ENCODE results near the gene PSMD4.
"Not testable (repeated sequence)": the region's sequence is repeated elsewhere in the genome, so short reads cannot be mapped to it uniquely, and the experiment has no call there.

Gene PSMD4
- long read RNA-seq, donor 1, transcript PSMD4-202 (10 exons, 1,350 nt), result major isoform, 63 of 121 reads
- long read RNA-seq, donor 1, partial matches to known transcripts, result 52 of 121 reads
- long read RNA-seq, donor 1, other reads (novel, unspliced or antisense), result 0 of 121 reads
- long read RNA-seq, donor 2, transcript PSMD4-202 (10 exons, 1,350 nt), result major isoform, 39 of 84 reads
- long read RNA-seq, donor 2, partial matches to known transcripts, result 35 of 84 reads
- long read RNA-seq, donor 2, other reads (novel, unspliced or antisense), result 5 of 84 reads
- long read RNA-seq, donor 3, transcript PSMD4-202 (10 exons, 1,350 nt), result major isoform, 20 of 35 reads
- long read RNA-seq, donor 3, partial matches to known transcripts, result 13 of 35 reads
- long read RNA-seq, donor 3, other reads (novel, unspliced or antisense), result 0 of 35 reads
- long read RNA-seq, donor 4, transcript PSMD4-202 (10 exons, 1,350 nt), result major isoform, 27 of 68 reads
- long read RNA-seq, donor 4, partial matches to known transcripts, result 35 of 68 reads
- long read RNA-seq, donor 4, other reads (novel, unspliced or antisense), result 0 of 68 reads
- long read RNA-seq, donor 5, transcript PSMD4-202 (10 exons, 1,350 nt), result major isoform, 64 of 148 reads
- long read RNA-seq, donor 5, partial matches to known transcripts, result 73 of 148 reads
- long read RNA-seq, donor 5, other reads (novel, unspliced or antisense), result 6 of 148 reads
- long read RNA-seq, donor 6, transcript PSMD4-202 (10 exons, 1,350 nt), result major isoform, 45 of 89 reads
- long read RNA-seq, donor 6, partial matches to known transcripts, result 42 of 89 reads
- long read RNA-seq, donor 6, other reads (novel, unspliced or antisense), result 0 of 89 reads
- long read RNA-seq, donor 7, transcript PSMD4-201 (10 exons, 1,333 nt), result minor isoform, 6 of 110 reads
- long read RNA-seq, donor 7, transcript PSMD4-202 (10 exons, 1,350 nt), result major isoform, 43 of 110 reads
- long read RNA-seq, donor 7, partial matches to known transcripts, result 53 of 110 reads
- long read RNA-seq, donor 7, other reads (novel, unspliced or antisense), result 6 of 110 reads
- long read RNA-seq, donor 8, transcript PSMD4-202 (10 exons, 1,350 nt), result major isoform, 43 of 88 reads
- long read RNA-seq, donor 8, partial matches to known transcripts, result 39 of 88 reads
- long read RNA-seq, donor 8, other reads (novel, unspliced or antisense), result 0 of 88 reads

DNA sequence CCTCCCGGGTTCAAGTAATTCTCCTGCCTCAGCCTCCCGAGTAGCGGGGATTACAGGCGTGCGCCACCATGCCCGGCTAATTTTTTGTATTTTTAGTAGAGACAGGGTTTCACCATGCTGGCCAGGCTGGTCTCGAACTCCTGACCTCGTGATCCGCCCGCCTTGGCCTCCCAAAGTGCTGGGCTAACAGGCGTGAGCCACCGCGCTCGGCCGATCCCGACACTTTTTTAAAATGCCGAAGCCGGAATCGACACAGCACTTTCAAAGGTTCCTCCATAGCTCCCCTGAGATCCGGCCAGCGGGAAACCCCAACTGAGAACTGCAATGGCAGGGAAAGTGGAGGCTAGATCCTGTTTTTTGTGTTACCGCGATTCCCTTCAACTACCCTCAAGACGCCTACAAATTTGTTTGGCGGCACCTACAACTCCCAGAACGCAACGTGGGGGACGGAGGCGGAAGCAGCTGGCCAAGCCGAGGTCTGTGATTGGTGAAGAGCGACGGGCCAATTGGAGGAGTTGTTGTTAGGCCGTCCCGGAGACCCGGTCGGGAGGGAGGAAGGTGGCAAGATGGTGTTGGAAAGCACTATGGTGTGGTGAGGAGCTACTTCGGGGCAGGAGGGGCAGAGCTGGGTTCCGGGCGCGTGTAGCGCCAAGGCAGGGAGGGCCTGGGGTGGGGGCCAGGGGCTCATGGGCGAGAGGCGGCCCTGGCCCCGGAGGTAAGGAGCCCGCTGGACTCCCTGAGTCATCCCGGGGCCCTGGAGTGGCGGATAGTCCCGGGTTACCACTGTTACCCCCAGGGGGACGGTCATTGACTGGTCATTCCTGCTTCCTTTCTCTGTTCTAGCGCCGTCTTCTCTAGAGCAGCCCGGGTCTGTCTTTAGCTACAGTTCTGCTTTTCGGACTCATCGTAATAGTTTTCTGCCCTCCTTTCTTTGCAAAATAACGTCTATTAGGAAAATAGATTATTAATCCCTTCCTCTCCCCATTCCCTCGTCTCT is at the start of gene PSMD4:
PSMD4 (plus strand) TSS at position 518 of the 997 bp plus-strand sequence; CDS start at position 567, 49 bp downstream.
- peak; percentile 86 for DNase-seq

DNA sequence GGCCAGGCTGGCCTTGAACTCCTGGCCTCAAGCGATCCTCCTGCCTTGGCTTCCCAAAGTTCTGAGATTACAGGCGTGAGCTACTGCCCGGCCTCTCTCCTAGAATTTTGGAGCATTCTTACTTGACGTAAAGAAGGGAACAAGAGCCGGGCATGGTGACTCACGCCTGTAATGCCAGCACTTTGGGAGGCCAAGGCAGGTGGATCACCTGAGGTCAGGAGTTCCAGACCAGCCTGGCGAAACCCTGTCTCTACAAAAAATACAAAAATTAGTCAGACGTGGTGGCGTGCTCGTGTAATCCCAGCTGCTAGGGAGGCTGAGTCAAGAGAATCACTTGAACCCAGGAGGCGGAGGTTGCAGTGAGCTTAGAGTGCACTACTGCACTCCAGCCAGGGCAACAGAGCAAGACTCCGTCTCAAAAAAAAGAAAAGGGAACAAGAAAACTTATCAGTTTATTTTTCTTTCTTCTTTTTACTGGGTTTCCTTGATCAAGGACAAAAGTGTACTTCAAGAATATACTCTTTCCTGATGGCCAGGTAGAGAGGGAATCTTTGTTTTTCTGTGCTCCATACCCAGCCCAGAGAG is 49.1 kb upstream of the PSMD4 start:
- not testable (repeated sequence) for DNase-seq

GRCh38 chr1:151210830-151211229 is 43.7 kb upstream of the PSMD4 start:
- no peak for DNase-seq

DNA sequence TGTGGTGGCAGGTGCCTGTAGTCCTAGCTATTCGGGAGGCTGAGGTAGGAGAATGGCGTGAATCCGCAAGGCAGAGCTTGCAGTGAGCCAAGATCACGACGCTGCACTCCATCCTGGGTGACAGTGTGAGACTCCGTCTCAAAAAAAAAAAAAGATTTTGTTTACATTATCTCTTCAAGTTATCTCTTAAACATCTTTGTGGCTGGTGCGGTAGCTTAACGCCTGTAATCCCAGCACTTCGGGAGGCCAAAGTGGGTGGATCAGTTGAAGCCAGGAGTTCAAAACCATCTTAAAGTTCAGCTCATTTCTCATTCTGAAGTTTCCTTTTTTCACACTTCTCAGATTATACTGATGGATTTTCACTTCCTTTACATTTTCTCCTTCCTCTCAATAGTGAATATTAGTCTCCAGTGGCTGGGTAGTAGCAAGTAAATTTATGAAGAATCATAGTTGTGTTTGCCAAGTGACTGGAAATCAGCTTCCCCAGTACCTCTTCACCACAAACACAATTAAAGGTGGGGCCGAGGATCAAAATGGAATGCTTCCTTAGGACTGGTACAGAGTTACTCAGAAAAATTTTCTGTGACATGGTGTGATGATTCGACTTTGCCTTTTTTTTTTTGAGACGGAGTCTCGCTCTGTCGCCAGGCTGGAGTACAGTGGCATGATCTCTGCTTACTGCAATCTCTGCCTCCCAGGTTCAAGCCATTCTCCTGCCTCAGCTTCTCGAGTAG is 42.4 kb upstream of the PSMD4 start:
- DNase-seq, result no peak

DNA sequence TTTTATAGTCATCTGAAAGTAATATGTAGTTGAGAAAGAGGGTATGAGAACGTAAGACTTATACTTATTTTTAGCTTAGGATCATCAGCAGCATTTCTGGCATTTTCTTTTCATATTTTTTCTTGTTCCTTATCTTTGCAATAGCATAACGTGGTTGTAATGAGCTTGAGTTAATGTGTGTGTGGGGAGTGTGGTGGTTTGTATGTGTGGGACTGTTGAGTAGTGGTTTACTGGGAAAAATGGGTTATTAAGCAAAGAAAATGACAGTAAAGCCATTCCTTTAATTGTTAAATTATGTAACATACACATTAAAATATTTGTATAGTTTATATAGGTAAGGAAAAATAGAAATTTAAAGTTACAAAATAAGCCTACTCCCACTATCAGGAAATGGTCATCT is 41.0 kb upstream of the PSMD4 start:
- DNase-seq, result no peak

DNA sequence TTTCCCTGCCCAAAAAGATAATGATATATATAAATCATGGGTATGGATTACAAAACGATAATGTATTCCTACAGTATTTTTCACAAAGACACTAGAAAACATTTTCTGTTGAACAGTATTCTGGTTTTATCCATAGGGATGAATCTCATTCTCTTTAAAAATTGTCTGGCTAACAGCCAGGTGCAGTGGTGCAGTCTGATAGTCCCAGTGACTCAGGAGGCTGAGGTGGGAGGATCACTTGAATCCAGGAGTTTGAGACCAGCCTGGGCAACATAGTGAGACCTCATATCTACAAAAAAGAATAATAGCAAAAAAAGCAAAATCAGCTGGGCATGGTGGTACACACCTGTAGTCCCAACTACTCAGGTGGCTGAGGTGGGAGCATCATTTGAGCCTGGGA is 32.9 kb upstream of the PSMD4 start:
- DNase-seq, result no peak

DNA sequence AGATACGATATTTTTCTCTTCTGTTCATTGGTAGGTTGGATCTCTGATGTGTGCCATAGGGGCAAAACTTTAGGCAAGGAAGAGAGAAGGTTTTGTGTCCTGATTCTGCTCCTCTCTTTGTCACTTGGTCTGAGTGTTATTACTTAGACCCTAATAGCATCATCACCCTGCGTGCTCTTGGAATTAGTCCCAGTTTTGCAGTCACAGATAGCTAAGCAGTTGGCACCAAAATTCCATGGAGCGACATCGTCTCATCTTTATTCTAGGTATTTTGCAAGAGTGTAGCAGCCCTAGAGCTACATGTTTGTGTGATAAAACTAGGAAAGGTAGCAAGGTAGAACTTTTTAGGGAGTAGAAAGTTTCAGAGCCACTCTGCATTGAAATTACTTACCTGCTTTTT is 32.4 kb upstream of the PSMD4 start:
- no peak for DNase-seq

DNA sequence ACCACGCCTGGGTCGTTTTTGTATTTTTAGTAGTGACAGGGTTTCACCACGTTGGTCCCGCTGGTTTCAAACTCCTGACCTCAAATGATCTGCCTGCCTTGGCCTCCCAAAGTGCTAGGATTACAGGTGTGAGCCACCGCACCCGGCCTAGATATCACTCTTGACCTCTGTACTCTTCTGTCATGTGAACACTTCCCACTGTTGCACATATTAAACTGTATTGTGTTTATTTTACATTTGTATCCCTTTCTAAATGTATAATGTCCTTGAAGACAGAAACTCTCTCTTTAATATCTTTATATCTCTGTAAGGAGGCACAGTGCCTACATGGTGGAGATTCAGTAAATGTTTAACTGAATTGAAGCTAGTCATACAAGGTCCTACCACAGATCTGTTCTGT is 19.3 kb upstream of the PSMD4 start:
- DNase-seq, result no peak

- no peak for DNase-seq
Measured at GRCh38 chr1:151237678-151238466, 16.7 kb upstream of the PSMD4 start.

DNA sequence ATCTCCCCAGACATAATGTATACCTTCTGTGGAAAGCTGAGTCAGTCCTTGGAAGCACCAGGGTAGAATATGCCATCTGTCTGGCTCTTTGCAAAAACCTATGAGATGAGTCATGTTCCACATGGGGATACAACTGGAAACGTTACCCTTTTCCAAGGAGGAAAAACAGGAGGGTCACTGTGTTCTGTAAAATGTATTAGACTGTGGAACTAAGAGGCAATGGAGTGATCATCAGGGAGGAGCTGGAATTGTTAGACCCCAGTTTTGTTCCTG is 16.1 kb upstream of the PSMD4 start:
- no peak for DNase-seq

GRCh38 chr1:151242442-151242841 is 12.1 kb upstream of the PSMD4 start:
- no peak for DNase-seq

DNA sequence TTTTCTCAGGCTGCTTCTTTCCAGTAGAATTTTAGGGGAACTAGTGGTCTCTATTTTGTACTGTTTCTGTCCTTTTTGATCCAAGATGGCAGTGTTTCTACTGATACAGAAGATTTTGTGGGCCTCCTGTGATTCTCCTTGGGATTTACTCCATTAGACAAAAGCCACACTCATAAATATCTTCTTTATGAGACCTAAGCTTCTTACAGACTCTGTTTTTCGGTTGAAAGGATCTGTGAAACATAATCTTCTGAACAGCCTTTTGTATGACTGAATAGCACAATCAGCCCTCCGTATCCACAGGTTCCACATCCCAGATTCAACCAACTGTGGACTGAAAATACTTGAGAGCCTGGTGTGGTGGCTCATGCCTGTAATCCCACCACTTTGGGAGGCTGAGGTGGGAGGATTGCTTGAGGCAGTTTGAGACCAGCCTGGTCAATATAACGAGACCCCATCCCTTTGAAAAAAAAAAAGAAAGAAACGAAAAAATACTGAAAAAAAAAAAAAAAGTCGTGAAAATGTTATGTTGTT is 10.8 kb upstream of the PSMD4 start:
- no peak for DNase-seq

DNA sequence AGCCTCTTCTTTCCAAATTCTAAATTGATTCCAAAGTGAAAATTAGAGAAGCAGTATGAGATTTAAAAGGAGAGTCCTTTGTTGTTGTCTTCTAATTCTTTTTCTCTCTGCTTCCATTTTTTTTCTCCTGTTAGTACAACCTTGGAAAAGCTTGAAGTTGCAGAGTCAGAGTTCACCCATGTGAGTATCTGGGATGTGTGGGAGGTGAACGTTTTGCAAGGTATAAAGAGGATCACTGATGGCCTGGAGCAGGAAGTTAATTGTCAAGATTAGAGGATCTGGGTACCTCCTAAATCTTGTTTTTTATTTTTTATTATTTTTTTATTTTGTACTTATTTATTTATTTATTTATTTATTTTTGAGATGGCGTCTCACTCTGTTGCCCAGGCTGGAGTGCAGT is 7.7 kb upstream of the PSMD4 start:
- DNase-seq, result no peak

DNA sequence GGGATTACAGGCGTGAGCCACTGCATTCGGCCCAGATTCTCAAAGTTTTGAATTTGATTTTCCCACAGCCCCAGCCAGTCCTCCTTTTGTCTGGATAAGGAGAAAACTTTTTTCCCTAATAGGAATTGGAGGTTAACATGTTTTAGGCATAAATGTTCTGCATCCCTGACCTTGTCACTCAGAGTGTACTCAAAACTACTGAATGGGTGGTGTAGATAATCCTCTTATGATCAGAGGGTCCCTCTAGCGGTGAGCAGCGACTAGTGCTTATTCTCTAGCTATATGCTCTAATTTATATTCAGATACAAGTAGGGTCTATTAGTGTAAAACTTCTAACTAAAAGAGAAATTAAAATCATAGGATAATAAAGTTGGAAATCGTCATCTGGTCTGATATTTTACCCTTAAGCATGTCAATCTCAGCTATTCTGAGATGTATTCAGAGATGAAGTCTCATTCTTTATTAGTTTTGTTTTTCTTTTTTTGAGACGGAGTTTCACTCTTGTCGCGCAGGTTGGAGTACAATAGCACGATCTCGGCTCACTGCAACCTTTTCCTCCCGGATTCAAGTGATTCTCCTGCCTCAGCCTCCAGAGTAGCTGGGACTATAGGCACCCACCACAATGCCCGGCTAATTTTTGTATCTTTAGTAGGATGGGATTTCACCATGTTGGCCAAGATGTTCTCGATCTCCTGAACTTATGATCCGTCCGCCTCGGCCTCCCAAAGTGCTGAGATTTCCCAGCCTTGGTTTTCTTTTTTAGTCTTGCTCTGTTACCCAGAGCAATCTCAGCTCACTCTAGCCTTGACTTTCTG is 2.7 kb upstream of the PSMD4 start:
- peak; percentile 22 for DNase-seq

GRCh38 chr1:151255381-151255780 is 847 bp downstream of the PSMD4 start:
- DNase-seq, result no peak

GRCh38 chr1:151259351-151259750 is 4.8 kb downstream of the PSMD4 start:
- DNase-seq, result no peak

DNA sequence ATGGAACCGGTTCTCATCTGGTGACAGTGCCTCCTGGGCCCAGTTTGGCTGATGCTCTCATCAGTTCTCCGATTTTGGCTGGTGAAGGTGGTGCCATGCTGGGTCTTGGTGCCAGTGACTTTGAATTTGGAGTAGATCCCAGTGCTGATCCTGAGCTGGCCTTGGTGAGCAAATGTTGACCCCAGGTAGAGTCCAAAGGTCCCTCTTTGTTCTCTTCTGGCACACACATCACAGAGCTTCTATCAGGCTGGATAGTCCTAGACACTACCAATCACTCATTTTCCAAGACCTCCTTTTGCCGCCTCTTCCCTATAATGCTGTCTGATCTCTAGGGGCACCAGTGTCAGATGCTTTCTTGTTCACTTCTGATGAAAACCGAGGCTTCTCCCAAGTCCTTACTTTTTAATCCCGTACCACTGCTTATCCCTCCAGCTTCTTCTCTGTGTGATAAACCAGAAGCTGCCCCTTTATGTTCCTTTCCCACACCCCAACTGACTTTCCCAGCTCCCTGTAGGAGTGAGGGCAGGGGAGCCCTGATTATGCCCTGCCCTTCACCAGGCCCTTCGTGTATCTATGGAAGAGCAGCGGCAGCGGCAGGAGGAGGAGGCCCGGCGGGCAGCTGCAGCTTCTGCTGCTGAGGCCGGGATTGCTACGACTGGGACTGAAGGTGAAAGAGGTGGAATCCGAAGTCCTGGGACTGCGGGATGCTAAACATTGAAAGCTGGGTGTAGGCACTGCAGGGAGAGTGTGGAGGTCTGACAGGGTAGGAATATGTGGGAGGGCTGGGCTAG is 11.1 kb downstream of the PSMD4 start:
- no peak for DNase-seq

- no peak for DNase-seq
Measured at GRCh38 chr1:151266315-151266714, 11.8 kb downstream of the PSMD4 start.

All from right kidney (tissue), 9 donors.